GM19324 (cell line): Measurements from ENCODE around the gene ESYT3.
"Not testable (repeated sequence)": the region's sequence is repeated elsewhere in the genome, so short reads cannot be mapped to it uniquely, and the experiment has no call there.

ENCODE experiments used
- ATAC-seq: cut with Tn5 transposase; IDR thresholded peaks from one replicate; pipeline ENCODE4 v1.9.1; 2021; ENCODE audit warnings: mild to moderate bottlenecking, moderate library complexity; ENCODE audit not compliant: unreplicated experiment, low FRiP score

The ESYT3 gene

GRCh38 chr3:138484672-138485071 lies 50.3 kb downstream of the ESYT3 start:
- ATAC-seq, result not testable (repeated sequence)

- not testable (repeated sequence) for ATAC-seq
Observed at GRCh38 chr3:138486580-138486979, 52.2 kb downstream of the ESYT3 start.

GRCh38 chr3:138491971-138492370 lies 57.6 kb downstream of the ESYT3 start:
- no peak for ATAC-seq

GRCh38 chr3:138492980-138493675 lies 58.7 kb downstream of the ESYT3 start:
- no peak for ATAC-seq

GRCh38 chr3:138493804-138494606 lies 59.6 kb downstream of the ESYT3 start:
- ATAC-seq, result no peak

- no peak for ATAC-seq
Observed at GRCh38 chr3:138494607-138494929, 60.2 kb downstream of the ESYT3 start.

GRCh38 chr3:138495638-138496037 lies 61.2 kb downstream of the ESYT3 start:
- not testable (repeated sequence) for ATAC-seq

- no peak for ATAC-seq
Observed at GRCh38 chr3:138496436-138496835, 62.0 kb downstream of the ESYT3 start.

GRCh38 chr3:138497021-138497420 lies 62.6 kb downstream of the ESYT3 start:
- no peak for ATAC-seq

GRCh38 chr3:138497851-138498250 lies 63.4 kb downstream of the ESYT3 start:
- ATAC-seq, result no peak

GRCh38 chr3:138498991-138499390 lies 64.6 kb downstream of the ESYT3 start:
- ATAC-seq, result no peak

- no peak for ATAC-seq
Observed at GRCh38 chr3:138507524-138507923, 73.1 kb downstream of the ESYT3 start.

- ATAC-seq, result no peak
Observed at GRCh38 chr3:138509586-138509985, 75.2 kb downstream of the ESYT3 start.

GRCh38 chr3:138511945-138512344 lies 77.5 kb downstream of the ESYT3 start:
- ATAC-seq, result no peak

GRCh38 chr3:138513090-138513843 lies 78.9 kb downstream of the ESYT3 start:
- ATAC-seq, result no peak

- ATAC-seq, result not testable (repeated sequence)
Observed at GRCh38 chr3:138521445-138521844, 87.0 kb downstream of the ESYT3 start.
